ENCODE data around the gene RNF10. TPM values are rescaled to one million over a fixed set of nuclear protein-coding genes. Genes with fewer than 3 reads are reported as not detected.
A peak's percentile ranks its signal among the peaks of the same experiment; 100 is the strongest.

The RNF10 gene
- total and polyA plus RNA-seq, 11 donors: 165 to 490 (median 278) TPM

DNA sequence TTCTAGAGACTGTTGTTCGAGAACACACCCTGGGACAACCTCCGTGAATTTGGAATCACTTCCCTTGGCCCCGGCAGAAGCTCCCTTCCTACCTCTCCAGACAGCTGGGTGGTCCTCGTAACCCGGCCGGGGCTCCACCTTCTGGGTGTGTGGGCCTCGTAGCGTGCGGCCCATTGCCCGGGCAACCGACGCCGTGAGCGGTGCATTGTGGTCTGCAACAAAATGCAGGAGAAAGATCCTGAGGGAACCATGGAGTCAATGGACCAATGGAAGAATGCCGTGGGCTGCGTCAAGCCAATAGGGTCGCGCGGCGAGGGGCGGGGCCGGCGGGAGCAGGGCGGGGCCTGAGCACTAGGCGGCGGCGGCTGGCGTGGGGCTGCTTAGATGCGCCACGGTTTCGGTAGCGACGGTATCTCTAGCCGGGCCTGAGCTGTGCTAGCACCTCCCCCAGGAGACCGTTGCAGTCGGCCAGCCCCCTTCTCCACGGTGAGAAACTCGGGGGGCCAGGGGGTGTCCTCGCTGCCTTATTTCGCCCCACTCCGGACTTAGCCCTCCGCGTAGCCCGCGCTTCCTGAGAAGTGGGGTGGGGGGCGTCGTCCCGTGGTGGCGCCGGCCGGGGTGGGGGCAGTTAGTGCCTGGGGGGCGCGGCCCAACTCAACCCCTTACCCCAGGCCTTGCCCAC is 38.3 kb upstream of the RNF10 start, which contains the start of gene DYNLL1:
Gene DYNLL1, plus strand, starts transcription at position 383 of the 682 bp plus-strand sequence. CDS start 309 bp downstream, outside the sequence.
- intact Hi-C loops (cut with DNase I): loop anchor here in 4 of 10 donors (2.0 to 5.0 kb wide), 6 partner anchors 25 to 57 kb away; partner anchors contain the start of genes COX6A1 (in 1 of the 4), GATC (in 1 of the 4), RNF10 (in 1 of the 4) and SRSF9 (in 1 of the 4)
- Histone ChIP-seq H3K4me1 (peaks cover 0 to 32% (median 19%) of the 10 kb centered on the region in 12 donors), H3K9me3 (no peaks in the 10 kb centered on the region), H3K27me3 (no peaks in the 10 kb centered on the region), H3K27ac (peak within 1 kb of the TSS; percentile 75 to 97 (median 92)), H3K36me3 (peaks cover 0 to 38% (median 33%) of the 10 kb centered on the region in 9 donors), H3K4me3 (peak within 1 kb of the TSS; percentile 74 to 100 (median 92))
- TF ChIP-seq POLR2A (IDR thresholded peaks at IDR 0.05) (peak; percentile 33 to 87), CTCF (IDR thresholded peaks at IDR 0.05) (peak in 2 of 12 donors; percentile 11 to 14)
- DNase-seq (peak; percentile 95 to 98 (median 96)), ATAC-seq (peak; percentile 97 to 99 (median 98))
- 0 to 1% (median 1%) methylated on average over 28 to 53 of the region's 53 CpGs for WGBS, 4 donors

- no peaks in the 10 kb centered on the region for H3K27me3 ChIP-seq
- intact Hi-C loops (cut with DNase I): loop anchor here in 3 of 10 donors (2.0 to 5.0 kb wide), 5 partner anchors 28 to 58 kb away; partner anchors contain the start of genes COX6A1 (in 1 of the 3), GATC (in 1 of the 3), RNF10 (in 1 of the 3) and SRSF9 (in 1 of the 3)
- peak; percentile 76 to 84 (median 80) for DNase-seq
- H3K4me1 ChIP-seq: peaks cover 0 to 27% (median 17%) of the 10 kb centered on the region in 12 donors
- H3K36me3 ChIP-seq: peaks cover 0 to 41% (median 38%) of the 10 kb centered on the region in 9 donors
- peak; percentile 52 to 81 (median 69) for ATAC-seq
- peak in 4 of 12 donors; percentile 8 to 20 (median 11) for TF ChIP-seq CTCF (IDR thresholded peaks at IDR 0.05)
- TF ChIP-seq POLR2A (IDR thresholded peaks at IDR 0.05): no peak
- peak overlapping the region; percentile 75 to 97 (median 92) for H3K27ac ChIP-seq
- 0 to 1% (median 1%) methylated on average over 41 to 47 of the region's 47 CpGs for WGBS, 4 donors
- H3K4me3 ChIP-seq: peak overlapping the region; percentile 74 to 100 (median 92)
- no peaks in the 10 kb centered on the region for H3K9me3 ChIP-seq
Observed at GRCh38 chr12:120496413-120497340, 37.5 kb upstream of the RNF10 start.

- 16 to 24% (median 22%) methylated on average over 9 of the region's 9 CpGs for WGBS, 4 donors
- no peak for ATAC-seq
- intact Hi-C loops (cut with DNase I): loop anchor here in 3 of 10 donors (2.0 to 5.0 kb wide), 5 partner anchors 29 to 59 kb away; partner anchors contain the start of genes COX6A1 (in 1 of the 3), GATC (in 1 of the 3), RNF10 (in 1 of the 3) and SRSF9 (in 1 of the 3)
Observed at GRCh38 chr12:120497524-120498150, 36.5 kb upstream of the RNF10 start.

More at GRCh38 chr12:120497524-120498150, 36.5 kb upstream of the RNF10 start:
- TF ChIP-seq CTCF (IDR thresholded peaks at IDR 0.05): no peak
- no peak for TF ChIP-seq POLR2A (IDR thresholded peaks at IDR 0.05)
- peak overlapping the region in 7 of 12 donors; percentile 63 to 97 (median 92) for H3K27ac ChIP-seq
- no peak for DNase-seq
- H3K4me1 ChIP-seq: peaks cover 0 to 27% (median 17%) of the 10 kb centered on the region in 12 donors
- peaks cover 0 to 50% (median 41%) of the 10 kb centered on the region in 9 donors for H3K36me3 ChIP-seq
- H3K9me3 ChIP-seq: no peaks in the 10 kb centered on the region
- peak overlapping the region in 11 of 12 donors; percentile 74 to 100 (median 93) for H3K4me3 ChIP-seq
- no peaks in the 10 kb centered on the region for H3K27me3 ChIP-seq

All from heart left ventricle (tissue), 16 donors.